Mesenchymal stem cell (in vitro differentiated cells and primary cell): Measurements from ENCODE around the gene SAA1. TPM values are rescaled to one million over a fixed set of nuclear protein-coding genes. Genes with fewer than 3 reads are reported as not detected.
A peak's percentile ranks its signal among the peaks of the same experiment; 100 is the strongest.

ENCODE experiments used
- DNase-seq: peaks from one replicate; pipeline ENCODE4 v3.0.0-alpha.2; 2013
- H2AFZ ChIP-seq: one replicate; pipeline ENCODE4 v1.6.1; 2013; ENCODE audit warnings: low read depth, mild to moderate bottlenecking, control low read depth, inconsistent platforms, low read length, moderate library complexity
- H2AK5ac ChIP-seq: 2 replicates; pipeline ENCODE4 v1.6.1; 2013; ENCODE audit warnings: low read length, moderate library complexity, mild to moderate bottlenecking, inconsistent platforms; ENCODE audit not compliant: severe bottlenecking
- H2BK120ac ChIP-seq: one replicate; pipeline ENCODE4 v1.6.1; 2013; ENCODE audit warnings: low read depth, mild to moderate bottlenecking, inconsistent platforms, low read length, moderate library complexity
- H2BK12ac ChIP-seq, 2 experiments: one replicate each; pipeline ENCODE4 v1.6.1; 2013; ENCODE audit warnings: inconsistent platforms in 2 of 2, low read length in 2 of 2, mild to moderate bottlenecking in 2 of 2, moderate library complexity in 2 of 2, control low read depth in 1 of 2
- H2BK15ac ChIP-seq: one replicate; pipeline ENCODE4 v1.6.1; 2013; ENCODE audit warnings: mild to moderate bottlenecking, low read depth, inconsistent platforms; ENCODE audit not compliant: poor library complexity, severe bottlenecking
- H2BK5ac ChIP-seq: 2 replicates; pipeline ENCODE4 v1.6.1; 2013; ENCODE audit warnings: low read depth, mild to moderate bottlenecking, low read length, control low read depth, inconsistent platforms; ENCODE audit not compliant: poor library complexity, severe bottlenecking
- H3K14ac ChIP-seq, 2 experiments: one replicate each; pipeline ENCODE4 v1.6.1; 2013; ENCODE audit warnings: inconsistent platforms in 2 of 2, low read length in 2 of 2, control low read depth in 1 of 2, mild to moderate bottlenecking in 1 of 2, moderate library complexity in 1 of 2
- H3K18ac ChIP-seq, 2 experiments: one replicate each; pipeline ENCODE4 v1.6.1; 2013; ENCODE audit warnings: inconsistent platforms in 2 of 2, low read length in 2 of 2, control low read depth in 1 of 2, low read depth in 1 of 2, mild to moderate bottlenecking in 1 of 2
- H3K23ac ChIP-seq, 2 experiments: one replicate each; pipeline ENCODE4 v1.6.1; 2013; ENCODE audit warnings: inconsistent platforms in 2 of 2, low read length in 2 of 2, mild to moderate bottlenecking in 2 of 2, moderate library complexity in 2 of 2, control low read depth in 1 of 2
- H3K27ac ChIP-seq: 2 replicates; pipeline ENCODE4 v1.5.1; 2013; ENCODE audit warnings: mild to moderate bottlenecking, moderate library complexity, low read length, control low read depth, inconsistent platforms; ENCODE audit not compliant: poor library complexity, severe bottlenecking
- H3K27me3 ChIP-seq, 2 experiments: 2 replicates each; pipeline versions ENCODE4 v1.6.1 to v1.7.0; 2013; ENCODE audit warnings: low read length in 2 of 2, mild to moderate bottlenecking in 2 of 2, moderate library complexity in 2 of 2, control low read depth in 1 of 2, inconsistent platforms in 1 of 2; ENCODE audit not compliant: control insufficient read depth in 1 of 2, insufficient read depth in 1 of 2
- H3K36me3 ChIP-seq, 2 experiments: 2 replicates each; pipeline versions ENCODE4 v1.6.1 to v1.7.0; 2013; ENCODE audit warnings: low read length in 2 of 2, control low read depth in 1 of 2, inconsistent platforms in 1 of 2, low read depth in 1 of 2, mild to moderate bottlenecking in 1 of 2; ENCODE audit not compliant: insufficient read depth in 2 of 2, control insufficient read depth in 1 of 2
- H3K4ac ChIP-seq, 2 experiments: one replicate each; pipeline ENCODE4 v1.6.1; 2013; ENCODE audit warnings: inconsistent platforms in 2 of 2, low read length in 2 of 2, mild to moderate bottlenecking in 2 of 2, moderate library complexity in 2 of 2, control low read depth in 1 of 2, low read depth in 1 of 2
- H3K4me1 ChIP-seq: 2 replicates; pipeline ENCODE4 v1.6.1; 2013; ENCODE audit warnings: low read depth, low read length, control low read depth; ENCODE audit not compliant: control insufficient read depth, insufficient read depth
- H3K4me2 ChIP-seq: 2 replicates; pipeline ENCODE4 v1.6.1; 2013; ENCODE audit warnings: low read length, mild to moderate bottlenecking, inconsistent platforms; ENCODE audit not compliant: poor library complexity, severe bottlenecking
- H3K4me3 ChIP-seq, 2 experiments: 2 replicates each; pipeline versions ENCODE4 v1.5.1 to v1.7.0; 2013; ENCODE audit warnings: low read length in 2 of 2, mild to moderate bottlenecking in 2 of 2, control low read depth in 1 of 2, low read depth in 1 of 2; ENCODE audit not compliant: insufficient read depth in 1 of 2
- H3K79me1 ChIP-seq: replicated peaks from 2 replicates; pipeline ENCODE4 v1.6.1; 2013; ENCODE audit warnings: mild to moderate bottlenecking, control low read depth, low read length, inconsistent platforms; ENCODE audit not compliant: poor library complexity, severe bottlenecking
- H3K9ac ChIP-seq: 2 replicates; pipeline ENCODE4 v1.7.0; 2013; ENCODE audit warnings: mild to moderate bottlenecking, low read length, moderate library complexity
- H3K9me3 ChIP-seq: 2 replicates; pipeline ENCODE4 v1.7.0; 2013; ENCODE audit warnings: mild to moderate bottlenecking, low read length; ENCODE audit not compliant: control insufficient read depth
- H4K8ac ChIP-seq: one replicate; pipeline ENCODE4 v1.6.1; 2013; ENCODE audit warnings: inconsistent platforms, mild to moderate bottlenecking, low read length, moderate library complexity
- H4K91ac ChIP-seq: one replicate; pipeline ENCODE4 v1.6.1; 2013; ENCODE audit warnings: mild to moderate bottlenecking, low read length, inconsistent platforms
- WGBS: methylation state at CpG from one replicate; pipeline ENCODE4 v1.1.7; 2013; ENCODE audit warnings: mixed read lengths; 5-methylcytosine and 5-hydroxymethylcytosine counted together
- small RNA-seq: library from polyadenylated mRNA; stranded (forward); fragments of <200 nt; extraction: miRNeasy Mini kit (QIAGEN cat#:217004); gene quantifications from one replicate; pipeline ENCODE3, GENCODE V24; 2013; ENCODE audit warnings: low read depth

SAA1 gene

GRCh38 chr11:18314784-18315523, 48.9 kb downstream of the SAA1 start:
- no peaks in the 10 kb centered on the region for H3K9me3 ChIP-seq
- peaks cover 2 to 13% of the 10 kb centered on the region in 2 experiments for H3K36me3 ChIP-seq
- H4K8ac ChIP-seq, result no peak overlapping the region
- H3K23ac ChIP-seq, result no peak overlapping the region
- no peak overlapping the region for H4K91ac ChIP-seq
- H2AK5ac ChIP-seq, result peak overlapping the region; percentile 100
- H3K4ac ChIP-seq, result no peak overlapping the region
- no peak overlapping the region for H3K27ac ChIP-seq
- H3K4me1 ChIP-seq, result peaks cover 4% of the 10 kb centered on the region
- peak overlapping the region; percentile 82 for H2BK5ac ChIP-seq
- H2BK15ac ChIP-seq, result no peak overlapping the region
- no peaks in the 10 kb centered on the region for H3K27me3 ChIP-seq
- 96% methylated on average over 6 of the region's 9 CpGs for WGBS
- H2AFZ ChIP-seq, result no peak overlapping the region
- H2BK120ac ChIP-seq, result no peak overlapping the region
- H3K14ac ChIP-seq, result no peak overlapping the region
- no peak overlapping the region for H3K4me3 ChIP-seq
- no peak overlapping the region for H3K18ac ChIP-seq
- H2BK12ac ChIP-seq, result no peak overlapping the region
- H3K9ac ChIP-seq, result no peak overlapping the region
- no peak for DNase-seq
- H3K79me1 ChIP-seq, result peaks cover 26% of the 10 kb centered on the region
- H3K4me2 ChIP-seq, result no peak overlapping the region

- no peak overlapping the region for H4K8ac ChIP-seq
- no peak for DNase-seq
- H3K79me1 ChIP-seq, result peaks cover 20% of the 10 kb centered on the region
- H3K27ac ChIP-seq, result no peak overlapping the region
- H3K27me3 ChIP-seq, result no peaks in the 10 kb centered on the region
- H2AFZ ChIP-seq, result no peak overlapping the region
- no peak overlapping the region for H2BK15ac ChIP-seq
- H2BK12ac ChIP-seq, result no peak overlapping the region
- H3K9ac ChIP-seq, result no peak overlapping the region
- no peak overlapping the region for H2AK5ac ChIP-seq
- H2BK120ac ChIP-seq, result no peak overlapping the region
- H3K4ac ChIP-seq, result no peak overlapping the region
- peaks cover 2 to 3% of the 10 kb centered on the region in 2 experiments for H3K36me3 ChIP-seq
- H3K4me3 ChIP-seq, result no peak overlapping the region
- H3K23ac ChIP-seq, result no peak overlapping the region
- no peak overlapping the region for H3K4me2 ChIP-seq
- H2BK5ac ChIP-seq, result no peak overlapping the region
- WGBS, result 100% methylated on average over 2 of the region's 2 CpGs
- peaks cover 4% of the 10 kb centered on the region for H3K4me1 ChIP-seq
- no peak overlapping the region for H3K18ac ChIP-seq
- H3K9me3 ChIP-seq, result no peaks in the 10 kb centered on the region
- H4K91ac ChIP-seq, result no peak overlapping the region
- no peak overlapping the region for H3K14ac ChIP-seq
Measured at GRCh38 chr11:18315893-18316292, 49.8 kb downstream of the SAA1 start.

- Histone ChIP-seq H3K9ac (no peak overlapping the region), H3K36me3 (peaks cover 0 to 2% of the 10 kb centered on the region in 2 experiments), H3K79me1 (peaks cover 19% of the 10 kb centered on the region), H3K23ac (no peak overlapping the region), H3K9me3 (no peaks in the 10 kb centered on the region), H3K4ac (no peak overlapping the region), H3K14ac (no peak overlapping the region), H2BK120ac (no peak overlapping the region), H2BK15ac (no peak overlapping the region), H3K18ac (no peak overlapping the region), H2BK5ac (no peak overlapping the region), H3K27ac (no peak overlapping the region), H4K91ac (no peak overlapping the region), H3K4me3 (no peak overlapping the region), H2AK5ac (no peak overlapping the region), H3K27me3 (no peaks in the 10 kb centered on the region), H2BK12ac (no peak overlapping the region), H3K4me2 (no peak overlapping the region), H3K4me1 (peaks cover 4% of the 10 kb centered on the region), H2AFZ (no peak overlapping the region), H4K8ac (no peak overlapping the region)
- WGBS, result 94% methylated on average over 4 of the region's 4 CpGs
- DNase-seq, result no peak
Measured at GRCh38 chr11:18317551-18317950, 51.5 kb downstream of the SAA1 start.

Small RNA genes lying within 50 kb of the gene (small RNA-seq; reads per million reads assigned to genes)
- gene RNA5SP333 (not detected), gene RNA5SP334 (not detected)
